SK-N-MC (cell line): Measurements from ENCODE around the gene SHROOM3.

Experiments
- EZH2 ChIP-seq: fragments of 200-600 bp; sonication (generic); IDR thresholded peaks from one replicate; pipeline ENCODE4 v1.6.1; 2017; ENCODE audit warnings: antibody characterized with exemption
- FOXP2 ChIP-seq: optimal IDR thresholded peaks from 2 replicates; pipeline ENCODE3; 2011; ENCODE audit warnings: mild to moderate bottlenecking, moderate library complexity; ENCODE audit not compliant: insufficient read depth; ENCODE audit errors: extremely low read length, control extremely low read depth
- POLR2AphosphoS5 ChIP-seq: IDR thresholded peaks from 2 replicates; pipeline ENCODE4 v1.6.1; 2012; ENCODE audit warnings: mild to moderate bottlenecking, low read depth, low read length, borderline replicate concordance

DNA sequence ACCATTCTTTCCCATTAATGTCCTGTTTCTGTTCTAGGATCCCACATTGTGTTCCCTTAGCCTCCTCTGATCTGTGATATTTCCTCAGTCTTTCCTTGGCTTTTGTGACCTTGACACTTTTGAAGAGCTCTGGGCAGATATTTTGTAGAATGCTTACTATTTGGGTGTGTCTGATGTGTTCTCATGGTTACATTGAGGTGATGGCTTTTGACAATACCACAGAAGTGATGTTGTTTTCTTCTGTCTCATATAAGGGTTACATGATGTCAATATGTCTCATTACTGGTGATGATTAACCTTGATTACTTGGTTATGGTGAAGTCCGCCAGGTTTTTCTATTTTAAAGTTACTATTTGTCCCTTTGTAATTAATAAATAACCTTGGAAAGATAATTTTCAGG lies 279.2 kb downstream of the SHROOM3 start:
- TF ChIP-seq POLR2AphosphoS5 (no peak), EZH2 (no peak), FOXP2 (no peak)
